G401 (cell line): ENCODE data around the gene SLC5A10. TPM values are rescaled to one million over a fixed set of nuclear protein-coding genes. Genes with fewer than 3 reads are reported as not detected.
A peak's percentile ranks its signal among the peaks of the same experiment; 100 is the strongest.

Experiments
- DNase-seq: peaks from one replicate; pipeline ENCODE4 v3.0.0-alpha.2; 2015; ENCODE audit warnings: low spot score
- in situ Hi-C: cut with HindIII; loops from 2 replicates; pipeline ENCODE4 v1.10.0; 2016; ENCODE audit warnings: low sequenced_read_pairs, mixed read lengths
- total RNA-seq: library from RNA; depleted of rRNA; stranded (reverse); fragments of >200 nt; shearing (Covaris generic); gene quantifications from 2 replicates; pipeline ENCODE4 v1.2.3, GENCODE V29; 2014

SLC5A10 gene
- total RNA-seq, 1 experiment from 2014 or later, result not detected

- no peak for DNase-seq
- in situ Hi-C loops, result no loop called here
These were observed 44.5 kb downstream of the SLC5A10 start for GRCh38 chr17:18996458-18996857.

- in situ Hi-C loops, result no loop called here
These were observed 45.8 kb downstream of the SLC5A10 start for GRCh38 chr17:18997650-18998196.

GRCh38 chr17:18999394-18999793 is 47.4 kb downstream of the SLC5A10 start:
- DNase-seq, result no peak
- in situ Hi-C loops, result no loop called here

More at GRCh38 chr17:18997650-18998196, 45.8 kb downstream of the SLC5A10 start:
- DNase-seq, result no peak

GRCh38 chr17:18999911-19000310 is 47.9 kb downstream of the SLC5A10 start:
- in situ Hi-C loops, result no loop called here
- no peak for DNase-seq

GRCh38 chr17:19000531-19001325 is 48.8 kb downstream of the SLC5A10 start:
- in situ Hi-C loops, result no loop called here
- DNase-seq, result no peak

- no peak for DNase-seq
- in situ Hi-C loops, result no loop called here
These were observed 50.1 kb downstream of the SLC5A10 start for GRCh38 chr17:19001907-19002590.

- in situ Hi-C loops, result no loop called here
- DNase-seq, result no peak
These were observed 51.0 kb downstream of the SLC5A10 start for GRCh38 chr17:19002805-19003542.

GRCh38 chr17:19003543-19004420 is 51.8 kb downstream of the SLC5A10 start:
- in situ Hi-C loops, result no loop called here

GRCh38 chr17:19004421-19005136 is 52.6 kb downstream of the SLC5A10 start, which contains the start of gene FAM83G:
TSS of gene FAM83G (minus strand) at chr17:19004764. CDS start at chr17:19004041, 723 bp downstream.
- DNase-seq, result no peak
- in situ Hi-C loops, result no loop called here

More at GRCh38 chr17:19003543-19004420, 51.8 kb downstream of the SLC5A10 start:
- peak; percentile 22 for DNase-seq

- DNase-seq, result no peak
- in situ Hi-C loops, result no loop called here
These were observed 53.3 kb downstream of the SLC5A10 start for GRCh38 chr17:19005137-19005773.

- in situ Hi-C loops, result no loop called here
These were observed 53.9 kb downstream of the SLC5A10 start for GRCh38 chr17:19005789-19006430.

GRCh38 chr17:19006698-19007097 is 54.7 kb downstream of the SLC5A10 start:
- in situ Hi-C loops, result no loop called here

More at GRCh38 chr17:19005789-19006430, 53.9 kb downstream of the SLC5A10 start:
- DNase-seq, result no peak

GRCh38 chr17:19009970-19010369 is 58.0 kb downstream of the SLC5A10 start:
- in situ Hi-C loops, result no loop called here
- no peak for DNase-seq

More at GRCh38 chr17:19006698-19007097, 54.7 kb downstream of the SLC5A10 start:
- no peak for DNase-seq

GRCh38 chr17:19010729-19011505 is 59.0 kb downstream of the SLC5A10 start:
- DNase-seq, result no peak
- in situ Hi-C loops, result no loop called here

GRCh38 chr17:19011581-19011980 is 59.6 kb downstream of the SLC5A10 start:
- in situ Hi-C loops, result no loop called here
- no peak for DNase-seq
